ENCODE data around the gene BTNL3. TPM values are rescaled to one million over a fixed set of nuclear protein-coding genes. Genes with fewer than 3 reads are reported as not detected.

Gene BTNL3
- total RNA-seq, 1 experiment from 2014 or later: not detected

DNA sequence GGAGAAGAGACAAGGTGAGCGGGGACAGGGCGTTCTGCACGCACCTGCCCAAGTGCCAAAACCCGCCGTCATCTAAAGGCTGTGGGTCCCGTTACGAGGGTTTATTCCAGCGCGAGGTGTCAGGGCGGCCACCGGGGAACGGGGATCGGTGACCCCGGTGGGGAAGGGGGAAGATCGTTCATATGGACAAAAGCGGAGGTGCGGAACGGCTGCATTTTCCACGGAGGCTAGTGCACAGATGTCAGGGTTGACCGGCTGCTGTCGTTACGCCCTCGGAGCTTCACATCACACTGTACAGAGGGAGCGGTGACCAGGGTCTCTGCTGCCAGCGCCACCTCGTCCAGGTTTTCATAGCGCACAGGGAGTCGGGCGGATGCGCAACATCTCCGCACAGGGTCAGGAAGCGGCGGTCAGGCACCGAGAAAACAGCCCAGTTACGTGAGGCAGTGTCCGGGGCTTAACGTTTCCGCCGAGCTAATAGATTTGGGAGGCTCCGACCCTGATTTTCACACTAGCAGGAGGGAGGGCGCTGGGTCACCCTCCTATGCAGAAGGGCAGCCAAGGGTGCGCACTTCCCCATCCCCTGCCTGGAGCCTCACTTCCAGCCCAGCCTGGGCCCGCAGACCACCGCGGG is 65.0 kb downstream of the BTNL3 start:
- BruUV-seq (replicated peaks): no TSS peak
- intact Hi-C loops (cut with micrococcal nuclease; ENCODE audit: unreplicated experiment): no loop called here
- CTCF ChIA-PET: no interaction called here
- H3K79me2 ChIP-seq (ENCODE audit: low read depth): no peaks in the 10 kb centered on the region
- POLR2A ChIA-PET (ENCODE audit: unreplicated experiment): no interaction called here
- no peak overlapping the region for H3K27ac ChIP-seq
- H3K4me2 ChIP-seq: no peak overlapping the region
- TF ChIP-seq, protein P1, sequence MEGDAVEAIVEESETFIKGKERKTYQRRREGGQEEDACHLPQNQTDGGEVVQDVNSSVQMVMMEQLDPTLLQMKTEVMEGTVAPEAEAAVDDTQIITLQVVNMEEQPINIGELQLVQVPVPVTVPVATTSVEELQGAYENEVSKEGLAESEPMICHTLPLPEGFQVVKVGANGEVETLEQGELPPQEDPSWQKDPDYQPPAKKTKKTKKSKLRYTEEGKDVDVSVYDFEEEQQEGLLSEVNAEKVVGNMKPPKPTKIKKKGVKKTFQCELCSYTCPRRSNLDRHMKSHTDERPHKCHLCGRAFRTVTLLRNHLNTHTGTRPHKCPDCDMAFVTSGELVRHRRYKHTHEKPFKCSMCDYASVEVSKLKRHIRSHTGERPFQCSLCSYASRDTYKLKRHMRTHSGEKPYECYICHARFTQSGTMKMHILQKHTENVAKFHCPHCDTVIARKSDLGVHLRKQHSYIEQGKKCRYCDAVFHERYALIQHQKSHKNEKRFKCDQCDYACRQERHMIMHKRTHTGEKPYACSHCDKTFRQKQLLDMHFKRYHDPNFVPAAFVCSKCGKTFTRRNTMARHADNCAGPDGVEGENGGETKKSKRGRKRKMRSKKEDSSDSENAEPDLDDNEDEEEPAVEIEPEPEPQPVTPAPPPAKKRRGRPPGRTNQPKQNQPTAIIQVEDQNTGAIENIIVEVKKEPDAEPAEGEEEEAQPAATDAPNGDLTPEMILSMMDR (conservative IDR thresholded peaks at IDR 0.05): no peak
- no peak for TF ChIP-seq EZH2 (IDR thresholded peaks at IDR 0.05; ENCODE audit: low read depth)
- H3K9me3 ChIP-seq (ENCODE audit: insufficient read depth, low read depth): no peaks in the 10 kb centered on the region
- H4K20me1 ChIP-seq (ENCODE audit: insufficient read depth): no peaks in the 10 kb centered on the region
- no peak overlapping the region for H2AFZ ChIP-seq
- no peaks in the 10 kb centered on the region for H3K36me3 ChIP-seq (ENCODE audit: low read depth)
- no peaks in the 10 kb centered on the region for H3K9me2 ChIP-seq (ENCODE audit: insufficient read depth)
- no peaks in the 10 kb centered on the region for H3F3A ChIP-seq (ENCODE audit: insufficient read depth, low read depth)
- peaks cover 81% of the 10 kb centered on the region for H3K27me3 ChIP-seq (ENCODE audit: insufficient read depth, low read depth)
- no peak for DNase-seq
- H3K4me1 ChIP-seq (replicated peaks; ENCODE audit: insufficient read depth): no peaks in the 10 kb centered on the region
- no peak overlapping the region for H3K4me3 ChIP-seq

GRCh38 chr5:181054138-181054537 is 65.5 kb downstream of the BTNL3 start:
- no TSS peak for BruUV-seq (replicated peaks)
- intact Hi-C loops (cut with micrococcal nuclease; ENCODE audit: unreplicated experiment): no loop called here
- CTCF ChIA-PET: no interaction called here
- POLR2A ChIA-PET (ENCODE audit: unreplicated experiment): no interaction called here
- Histone ChIP-seq H3K27ac (no peak overlapping the region), H3F3A (ENCODE audit: insufficient read depth, low read depth) (no peaks in the 10 kb centered on the region), H3K4me3 (no peak overlapping the region), H3K4me1 (replicated peaks; ENCODE audit: insufficient read depth) (no peaks in the 10 kb centered on the region), H3K9me3 (ENCODE audit: insufficient read depth, low read depth) (no peaks in the 10 kb centered on the region), H2AFZ (no peak overlapping the region), H3K79me2 (ENCODE audit: low read depth) (no peaks in the 10 kb centered on the region), H4K20me1 (ENCODE audit: insufficient read depth) (no peaks in the 10 kb centered on the region), H3K27me3 (ENCODE audit: insufficient read depth, low read depth) (peaks cover 82% of the 10 kb centered on the region), H3K36me3 (ENCODE audit: low read depth) (no peaks in the 10 kb centered on the region), H3K9me2 (ENCODE audit: insufficient read depth) (no peaks in the 10 kb centered on the region), H3K4me2 (no peak overlapping the region)
- DNase-seq: no peak
- TF ChIP-seq EZH2 (IDR thresholded peaks at IDR 0.05; ENCODE audit: low read depth): no peak
- TF ChIP-seq, protein P1 (conservative IDR thresholded peaks at IDR 0.05): no peak

GRCh38 chr5:181054871-181055459 is 66.3 kb downstream of the BTNL3 start:
- Histone ChIP-seq H2AFZ (no peak overlapping the region), H3K36me3 (ENCODE audit: low read depth) (no peaks in the 10 kb centered on the region), H3K79me2 (ENCODE audit: low read depth) (no peaks in the 10 kb centered on the region), H3K4me2 (no peak overlapping the region), H3K27me3 (ENCODE audit: insufficient read depth, low read depth) (peaks cover 79% of the 10 kb centered on the region), H3K4me1 (replicated peaks; ENCODE audit: insufficient read depth) (no peaks in the 10 kb centered on the region), H3K9me2 (ENCODE audit: insufficient read depth) (no peaks in the 10 kb centered on the region), H3K27ac (no peak overlapping the region), H3F3A (ENCODE audit: insufficient read depth, low read depth) (no peaks in the 10 kb centered on the region), H4K20me1 (ENCODE audit: insufficient read depth) (no peaks in the 10 kb centered on the region), H3K4me3 (no peak overlapping the region), H3K9me3 (ENCODE audit: insufficient read depth, low read depth) (no peaks in the 10 kb centered on the region)
- TF ChIP-seq, protein P1 (conservative IDR thresholded peaks at IDR 0.05): no peak
- no peak for TF ChIP-seq EZH2 (IDR thresholded peaks at IDR 0.05; ENCODE audit: low read depth)
- intact Hi-C loops (cut with micrococcal nuclease; ENCODE audit: unreplicated experiment): no loop called here
- no peak for DNase-seq
- no TSS peak for BruUV-seq (replicated peaks)
- ChIA-PET CTCF (no interaction called here), POLR2A (ENCODE audit: unreplicated experiment) (no interaction called here)

Small RNA genes within 50 kb of the gene (microRNA-seq; reads per million reads assigned to microRNA genes)
- not detected for gene MIR8089 (ENCODE audit: borderline number of aligned reads, borderline replicate concordance)

Other genes starting within 250 kb of the BTNL3 start
- gene OR2Y1, start 248.8 kb upstream of the BTNL3 start, total RNA-seq (2021): not detected in 2 replicates
- gene MGAT1, start 186.0 kb upstream of the BTNL3 start, total RNA-seq (2021): 96.6 and 103 TPM in 2 replicates
- 48.6 and 57.3 TPM in 2 replicates for gene ZFP62, start 127.6 kb upstream of the BTNL3 start, total RNA-seq (2021)
- not detected in 2 replicates for gene BTNL8, start 89.7 kb upstream of the BTNL3 start, total RNA-seq (2021)
- gene BTNL9, start 51.4 kb downstream of the BTNL3 start, total RNA-seq (2021): not detected in 2 replicates
- gene OR2V1, start 142.3 kb downstream of the BTNL3 start, total RNA-seq (2021): not detected in 2 replicates
- not detected in 2 replicates for gene OR2V2, start 158.7 kb downstream of the BTNL3 start, total RNA-seq (2021)
- gene TRIM7, start 216.3 kb downstream of the BTNL3 start, total RNA-seq (2021): 9.2 and 10.4 TPM in 2 replicates
- gene TRIM41, start 234.4 kb downstream of the BTNL3 start, total RNA-seq (2021): 57.6 and 66.0 TPM in 2 replicates